MM.1S (cell line): ENCODE results near the gene SMAD4.

Experiments used
- DNase-seq: peaks from one replicate; pipeline ENCODE4 v3.0.0-alpha.2; 2015
- H2AFZ ChIP-seq: fragments of 300-600 bp; sonication (generic); 2 replicates; pipeline ENCODE4 v1.6.0; 2016; ENCODE audit warnings: antibody characterized with exemption, low read length
- H3F3A ChIP-seq: fragments of 300-600 bp; sonication (generic); 2 replicates; pipeline ENCODE4 v1.6.1; 2016; ENCODE audit warnings: mild to moderate bottlenecking, antibody characterized with exemption, low read length, moderate library complexity, mixed read lengths; ENCODE audit not compliant: insufficient read depth
- H3K27ac ChIP-seq: fragments of 300-600 bp; sonication (generic); 2 replicates; pipeline ENCODE4 v1.5.1; 2016; ENCODE audit warnings: mild to moderate bottlenecking, low read length
- H3K27me3 ChIP-seq: fragments of 300-600 bp; sonication (generic); replicated peaks from 2 replicates; pipeline ENCODE4 v1.6.0; 2016; ENCODE audit warnings: low read length; ENCODE audit not compliant: insufficient read depth
- H3K36me3 ChIP-seq: fragments of 300-600 bp; sonication (generic); replicated peaks from 2 replicates; pipeline ENCODE4 v1.6.1; 2016; ENCODE audit warnings: mild to moderate bottlenecking, low read length, mixed read lengths; ENCODE audit not compliant: insufficient read depth
- H3K4me1 ChIP-seq: fragments of 300-600 bp; sonication (generic); 2 replicates; pipeline ENCODE4 v1.6.1; 2016; ENCODE audit warnings: low read length, mixed read lengths
- H3K4me2 ChIP-seq: fragments of 300-600 bp; sonication (generic); 2 replicates; pipeline ENCODE4 v1.6.0; 2016; ENCODE audit warnings: low read depth, low read length
- H3K4me3 ChIP-seq: fragments of 300-600 bp; sonication (generic); 2 replicates; pipeline ENCODE4 v1.5.1; 2016; ENCODE audit warnings: low read length, mixed read lengths
- H3K79me2 ChIP-seq: fragments of 300-600 bp; sonication (generic); 2 replicates; pipeline ENCODE4 v1.6.1; 2016; ENCODE audit warnings: mixed run types, low read length, mixed read lengths
- H3K9ac ChIP-seq: fragments of 300-600 bp; sonication (generic); 2 replicates; pipeline ENCODE4 v1.6.1; 2016; ENCODE audit warnings: low read length, mixed read lengths
- H3K9me2 ChIP-seq: fragments of 300-600 bp; sonication (generic); replicated peaks from 2 replicates; pipeline ENCODE4 v1.6.1; 2016; ENCODE audit warnings: mild to moderate bottlenecking, low read length, mixed read lengths; ENCODE audit not compliant: insufficient read depth
- H3K9me3 ChIP-seq: fragments of 300-600 bp; sonication (generic); replicated peaks from 2 replicates; pipeline ENCODE4 v1.6.1; 2016; ENCODE audit warnings: mild to moderate bottlenecking, low read length, mixed read lengths; ENCODE audit not compliant: insufficient read depth
- H4K20me1 ChIP-seq: fragments of 300-600 bp; sonication (generic); 2 replicates; pipeline ENCODE4 v1.6.1; 2016; ENCODE audit warnings: mild to moderate bottlenecking, low read length, moderate library complexity, mixed read lengths; ENCODE audit not compliant: insufficient read depth
- EZH2 ChIP-seq: fragments of 300-600 bp; sonication (generic); optimal IDR thresholded peaks from 2 replicates; pipeline ENCODE3; 2017; ENCODE audit warnings: low read depth, mild to moderate bottlenecking, antibody characterized with exemption, low read length, mixed read lengths
- EZH2phosphoT487 ChIP-seq: fragments of 300-600 bp; sonication (generic); IDR thresholded peaks from 2 replicates; pipeline ENCODE4 v1.6.1; 2018; ENCODE audit warnings: antibody characterized with exemption, low read length
- TF ChIP-seq, protein P1 (sequence below): fragments of 300-600 bp; sonication (generic); IDR thresholded peaks from 2 replicates; pipeline ENCODE4 v1.5.1; 2016; ENCODE audit warnings: antibody characterized with exemption, low read length, mixed read lengths

Gene SMAD4

DNA sequence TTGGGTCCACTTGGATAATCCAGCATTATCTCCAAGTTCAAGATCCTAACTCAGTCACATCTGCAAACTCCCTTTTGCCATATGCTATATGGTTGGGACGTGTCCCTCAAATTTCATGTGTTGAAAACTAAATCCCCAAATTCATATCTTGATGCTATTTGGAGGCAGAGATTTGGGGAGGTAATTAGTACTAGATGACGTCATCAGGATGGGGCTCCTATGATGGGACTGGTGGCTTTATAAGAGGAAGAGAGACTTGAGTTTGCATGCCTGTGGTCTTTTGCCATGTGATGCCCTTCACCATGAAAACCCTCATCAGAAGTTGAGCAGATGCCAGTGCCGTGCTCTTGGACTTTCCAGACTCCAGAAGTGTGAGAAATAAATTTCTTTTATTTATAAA is 16.8 kb upstream of the SMAD4 start:
- Histone ChIP-seq H3K4me1 (no peaks in the 10 kb centered on the region), H3F3A (no peaks in the 10 kb centered on the region), H3K9me2 (no peaks in the 10 kb centered on the region), H2AFZ (no peak overlapping the region), H3K36me3 (no peaks in the 10 kb centered on the region), H3K9ac (no peak overlapping the region), H3K27me3 (no peaks in the 10 kb centered on the region), H3K4me3 (no peak overlapping the region), H4K20me1 (no peaks in the 10 kb centered on the region), H3K79me2 (no peaks in the 10 kb centered on the region), H3K27ac (no peak overlapping the region), H3K4me2 (no peak overlapping the region), H3K9me3 (no peaks in the 10 kb centered on the region)
- no peak for DNase-seq
- TF ChIP-seq EZH2 = no peak
- TF ChIP-seq EZH2phosphoT487 = no peak
- TF ChIP-seq, protein P1, sequence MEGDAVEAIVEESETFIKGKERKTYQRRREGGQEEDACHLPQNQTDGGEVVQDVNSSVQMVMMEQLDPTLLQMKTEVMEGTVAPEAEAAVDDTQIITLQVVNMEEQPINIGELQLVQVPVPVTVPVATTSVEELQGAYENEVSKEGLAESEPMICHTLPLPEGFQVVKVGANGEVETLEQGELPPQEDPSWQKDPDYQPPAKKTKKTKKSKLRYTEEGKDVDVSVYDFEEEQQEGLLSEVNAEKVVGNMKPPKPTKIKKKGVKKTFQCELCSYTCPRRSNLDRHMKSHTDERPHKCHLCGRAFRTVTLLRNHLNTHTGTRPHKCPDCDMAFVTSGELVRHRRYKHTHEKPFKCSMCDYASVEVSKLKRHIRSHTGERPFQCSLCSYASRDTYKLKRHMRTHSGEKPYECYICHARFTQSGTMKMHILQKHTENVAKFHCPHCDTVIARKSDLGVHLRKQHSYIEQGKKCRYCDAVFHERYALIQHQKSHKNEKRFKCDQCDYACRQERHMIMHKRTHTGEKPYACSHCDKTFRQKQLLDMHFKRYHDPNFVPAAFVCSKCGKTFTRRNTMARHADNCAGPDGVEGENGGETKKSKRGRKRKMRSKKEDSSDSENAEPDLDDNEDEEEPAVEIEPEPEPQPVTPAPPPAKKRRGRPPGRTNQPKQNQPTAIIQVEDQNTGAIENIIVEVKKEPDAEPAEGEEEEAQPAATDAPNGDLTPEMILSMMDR = no peak

DNA sequence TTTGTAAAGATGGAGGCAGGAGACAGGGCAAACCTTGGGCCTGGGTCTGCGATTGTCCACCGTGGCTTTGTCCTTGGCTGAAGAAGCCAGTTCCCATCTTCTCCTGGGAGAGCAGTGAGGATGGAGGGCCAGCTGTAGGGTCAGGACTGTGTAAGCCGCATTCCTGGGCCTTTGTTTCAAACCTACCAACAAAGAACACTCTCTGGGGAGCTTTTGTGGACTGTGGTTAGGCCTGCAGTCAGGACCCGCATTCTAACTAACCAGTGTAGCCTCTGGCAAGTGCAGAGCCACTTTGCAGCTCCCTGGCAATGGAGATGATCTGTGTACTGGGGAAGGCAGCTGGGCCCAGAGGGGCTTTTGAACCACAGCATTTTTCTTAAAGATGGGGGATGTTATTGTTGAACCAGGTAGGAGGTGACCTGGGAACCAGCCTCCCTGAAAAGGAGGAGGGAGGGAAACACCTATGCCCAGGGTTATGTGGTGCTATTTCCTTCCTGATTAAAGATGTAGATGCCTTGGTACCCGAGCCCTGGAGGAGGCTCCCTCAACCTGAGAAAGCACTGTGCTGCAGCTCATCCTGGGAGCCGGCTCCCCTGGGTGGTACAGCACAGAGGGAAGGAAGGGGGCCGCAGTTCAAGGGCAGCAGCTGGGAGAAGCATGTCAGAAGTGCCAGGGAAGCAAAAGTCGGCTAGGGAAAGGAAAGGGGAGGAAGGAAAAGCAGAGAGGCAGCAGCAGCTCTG is 12.7 kb upstream of the SMAD4 start:
- Histone ChIP-seq H3K36me3 (no peaks in the 10 kb centered on the region), H2AFZ (no peak overlapping the region), H3K79me2 (no peaks in the 10 kb centered on the region), H3K4me2 (no peak overlapping the region), H3K27ac (no peak overlapping the region), H3K9ac (no peak overlapping the region), H3K27me3 (no peaks in the 10 kb centered on the region), H3F3A (no peaks in the 10 kb centered on the region), H3K4me1 (no peaks in the 10 kb centered on the region), H3K9me3 (no peaks in the 10 kb centered on the region), H4K20me1 (no peaks in the 10 kb centered on the region), H3K4me3 (no peak overlapping the region), H3K9me2 (no peaks in the 10 kb centered on the region)
- TF ChIP-seq EZH2 (no peak), EZH2phosphoT487 (no peak)
- TF ChIP-seq, protein P1 = no peak
- no peak for DNase-seq

DNA sequence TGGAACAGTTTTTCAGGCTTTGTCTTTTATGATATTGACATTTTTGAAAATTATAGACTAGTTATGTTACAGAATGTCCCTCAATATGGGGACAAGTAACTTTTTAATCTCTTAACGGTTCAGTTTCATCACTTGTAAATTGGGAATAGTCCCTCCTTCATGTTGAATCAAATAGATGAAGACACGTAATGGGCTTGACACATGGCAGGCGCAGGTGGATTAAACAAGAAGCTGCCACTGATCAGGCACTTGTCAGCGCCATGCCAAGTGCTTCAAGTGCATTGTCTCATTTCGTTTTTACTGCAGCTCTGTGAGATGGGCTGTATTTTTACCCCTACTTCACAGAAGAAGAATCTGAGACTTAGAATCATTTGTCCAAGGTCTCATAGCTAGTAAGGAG is 9.5 kb upstream of the SMAD4 start:
- H3K27ac ChIP-seq = no peak overlapping the region
- TF ChIP-seq, protein P1 = no peak
- TF ChIP-seq EZH2phosphoT487 (no peak), EZH2 (no peak)
- no peaks in the 10 kb centered on the region for H3F3A ChIP-seq
- no peaks in the 10 kb centered on the region for H3K4me1 ChIP-seq
- no peaks in the 10 kb centered on the region for H3K79me2 ChIP-seq
- no peaks in the 10 kb centered on the region for H3K9me3 ChIP-seq
- H3K27me3 ChIP-seq = no peaks in the 10 kb centered on the region
- DNase-seq = no peak
- H3K9ac ChIP-seq = no peak overlapping the region
- no peaks in the 10 kb centered on the region for H3K36me3 ChIP-seq
- no peak overlapping the region for H3K4me3 ChIP-seq
- no peaks in the 10 kb centered on the region for H4K20me1 ChIP-seq
- no peak overlapping the region for H2AFZ ChIP-seq
- no peaks in the 10 kb centered on the region for H3K9me2 ChIP-seq
- no peak overlapping the region for H3K4me2 ChIP-seq
